ENCODE results near the gene EEF1AKMT4.

The EEF1AKMT4 gene

GRCh38 chr3:184296616-184297015 is 47.1 kb downstream of the EEF1AKMT4 start:
- no peak for TF ChIP-seq CTCF (IDR thresholded peaks at IDR 0.05)
- no peaks in the 10 kb centered on the region for H3K9me3 Mint-ChIP-seq
- no peak for DNase-seq
- peaks cover 11% of the 10 kb centered on the region for H3K36me3 Mint-ChIP-seq (ENCODE audit: low read depth)
- no peak overlapping the region for H3K27ac Mint-ChIP-seq
- H3K4me1 Mint-ChIP-seq = peaks cover 15% of the 10 kb centered on the region
- peak overlapping the region; percentile 45 for H3K4me3 Mint-ChIP-seq
- peaks cover 58% of the 10 kb centered on the region for H3K27me3 Mint-ChIP-seq (ENCODE audit: low read depth, poor library complexity)

GRCh38 chr3:184298759-184299487 is 49.5 kb downstream of the EEF1AKMT4 start, which contains the start of gene PSMD2:
Gene PSMD2 (plus strand): TSS chr3:184299241. CDS start chr3:184299267, 26 bp downstream.
- peaks cover 15% of the 10 kb centered on the region for H3K4me1 Mint-ChIP-seq
- H3K36me3 Mint-ChIP-seq (ENCODE audit: low read depth) = peaks cover 34% of the 10 kb centered on the region
- H3K9me3 Mint-ChIP-seq = no peaks in the 10 kb centered on the region
- no peak for TF ChIP-seq CTCF (IDR thresholded peaks at IDR 0.05)
- peak; percentile 99 for DNase-seq
- H3K27me3 Mint-ChIP-seq (ENCODE audit: low read depth, poor library complexity) = peaks cover 43% of the 10 kb centered on the region
- peak within 1 kb of the TSS; percentile 98 for H3K4me3 Mint-ChIP-seq
- peak within 1 kb of the TSS; percentile 98 for H3K27ac Mint-ChIP-seq

GRCh38 chr3:184299488-184300377 is 50.3 kb downstream of the EEF1AKMT4 start:
- peak overlapping the region; percentile 98 for H3K4me3 Mint-ChIP-seq
- no peak for TF ChIP-seq CTCF (IDR thresholded peaks at IDR 0.05)
- DNase-seq = no peak
- H3K4me1 Mint-ChIP-seq = peaks cover 15% of the 10 kb centered on the region
- H3K27me3 Mint-ChIP-seq (ENCODE audit: low read depth, poor library complexity) = peaks cover 37% of the 10 kb centered on the region
- H3K27ac Mint-ChIP-seq = peak overlapping the region; percentile 98
- no peaks in the 10 kb centered on the region for H3K9me3 Mint-ChIP-seq
- peaks cover 42% of the 10 kb centered on the region for H3K36me3 Mint-ChIP-seq (ENCODE audit: low read depth)

- H3K9me3 Mint-ChIP-seq = no peaks in the 10 kb centered on the region
- H3K27me3 Mint-ChIP-seq (ENCODE audit: low read depth, poor library complexity) = peaks cover 32% of the 10 kb centered on the region
- no peak for TF ChIP-seq CTCF (IDR thresholded peaks at IDR 0.05)
- peaks cover 46% of the 10 kb centered on the region for H3K36me3 Mint-ChIP-seq (ENCODE audit: low read depth)
- DNase-seq = no peak
- no peak overlapping the region for H3K27ac Mint-ChIP-seq
- peaks cover 15% of the 10 kb centered on the region for H3K4me1 Mint-ChIP-seq
- peak overlapping the region; percentile 98 for H3K4me3 Mint-ChIP-seq
These were observed 50.9 kb downstream of the EEF1AKMT4 start for GRCh38 chr3:184300378-184300720.

- Mint-ChIP-seq H3K27me3 (ENCODE audit: low read depth, poor library complexity) (no peaks in the 10 kb centered on the region), H3K9me3 (no peaks in the 10 kb centered on the region), H3K4me1 (peaks cover 4% of the 10 kb centered on the region), H3K36me3 (ENCODE audit: low read depth) (peaks cover 86% of the 10 kb centered on the region), H3K4me3 (no peak overlapping the region), H3K27ac (no peak overlapping the region)
- TF ChIP-seq CTCF (IDR thresholded peaks at IDR 0.05) = no peak
- DNase-seq = no peak
These were observed 56.1 kb downstream of the EEF1AKMT4 start for GRCh38 chr3:184305577-184305976.
